HG03159 (cell line): Measurements from ENCODE around the gene DENND2D.
"Not testable (repeated sequence)": the region's sequence is repeated elsewhere in the genome, so short reads cannot be mapped to it uniquely, and the experiment has no call there.

Source experiments
- ATAC-seq: cut with Tn5 transposase; IDR thresholded peaks from one replicate; pipeline ENCODE4 v1.9.1; 2021; ENCODE audit warnings: mild to moderate bottlenecking, moderate library complexity; ENCODE audit not compliant: unreplicated experiment

DENND2D gene

GRCh38 chr1:111221633-111222291 is 21.3 kb upstream of the DENND2D start:
- ATAC-seq = peak; percentile 50

GRCh38 chr1:111221276-111221632 is 20.8 kb upstream of the DENND2D start:
- ATAC-seq = no peak

GRCh38 chr1:111220302-111220890 is 19.9 kb upstream of the DENND2D start:
- no peak for ATAC-seq

DNA sequence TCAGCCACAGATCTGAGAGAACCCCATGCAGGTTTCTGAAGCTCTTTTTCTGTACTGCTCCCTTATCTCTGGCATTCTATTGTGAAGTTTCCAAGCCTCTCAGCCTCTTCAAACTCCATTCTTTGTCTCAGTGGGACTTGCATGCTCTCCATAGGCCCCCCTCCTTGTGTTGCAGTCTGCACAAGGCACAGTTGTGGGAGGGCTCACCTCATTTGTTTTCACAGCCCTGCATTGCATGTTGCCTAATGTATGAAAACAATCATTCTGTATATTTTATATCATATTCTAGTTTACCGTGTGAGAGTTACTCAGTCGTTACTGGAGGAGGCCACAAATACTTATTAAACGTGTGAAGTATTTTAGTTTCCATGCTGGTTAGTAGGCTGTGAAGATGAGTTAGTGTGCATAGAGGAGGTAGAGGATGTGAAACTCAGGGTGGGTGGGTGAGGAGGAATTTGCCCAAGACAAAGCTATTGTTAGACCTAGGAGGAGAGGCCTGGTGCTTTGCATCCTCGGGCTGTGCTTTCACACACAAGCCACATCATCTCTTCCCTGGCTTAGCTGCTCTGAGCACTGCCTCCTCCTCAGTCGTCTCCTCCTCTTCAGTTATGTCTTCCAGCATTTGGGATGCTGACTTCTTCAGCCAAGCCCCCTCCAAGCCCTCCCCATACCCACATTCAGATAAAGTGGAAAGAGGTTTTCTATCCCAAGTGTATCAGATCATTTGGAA is 19.3 kb upstream of the DENND2D start:
- peak; percentile 23 for ATAC-seq

GRCh38 chr1:111218701-111219556 is 18.5 kb upstream of the DENND2D start:
- ATAC-seq = no peak

- no peak for ATAC-seq
Measured at GRCh38 chr1:111217183-111217910, 16.9 kb upstream of the DENND2D start.

- ATAC-seq = no peak
Measured at GRCh38 chr1:111216751-111217150, 16.3 kb upstream of the DENND2D start.

GRCh38 chr1:111215285-111215684 is 14.8 kb upstream of the DENND2D start:
- not testable (repeated sequence) for ATAC-seq

DNA sequence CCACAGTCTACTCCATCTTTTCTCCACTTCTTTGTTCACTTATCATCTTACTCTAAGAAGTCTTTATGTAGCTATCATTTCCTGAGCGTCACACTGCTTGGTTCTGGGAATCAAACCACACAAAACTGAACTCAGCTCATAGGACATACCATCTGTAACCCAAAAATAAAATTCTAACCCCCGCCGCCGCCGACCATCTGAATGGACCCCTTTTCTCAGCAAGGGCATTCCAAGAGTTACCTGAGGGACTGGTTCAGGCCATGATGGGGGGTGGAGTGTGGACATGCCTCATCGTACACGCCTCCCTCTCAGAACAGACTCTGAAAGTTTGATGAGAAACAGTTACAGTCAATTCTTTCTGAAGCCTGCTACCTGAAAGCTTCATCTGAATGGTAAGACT is 14.4 kb upstream of the DENND2D start:
- ATAC-seq = no peak

- ATAC-seq = no peak
Measured at GRCh38 chr1:111214074-111214801, 13.8 kb upstream of the DENND2D start.

DNA sequence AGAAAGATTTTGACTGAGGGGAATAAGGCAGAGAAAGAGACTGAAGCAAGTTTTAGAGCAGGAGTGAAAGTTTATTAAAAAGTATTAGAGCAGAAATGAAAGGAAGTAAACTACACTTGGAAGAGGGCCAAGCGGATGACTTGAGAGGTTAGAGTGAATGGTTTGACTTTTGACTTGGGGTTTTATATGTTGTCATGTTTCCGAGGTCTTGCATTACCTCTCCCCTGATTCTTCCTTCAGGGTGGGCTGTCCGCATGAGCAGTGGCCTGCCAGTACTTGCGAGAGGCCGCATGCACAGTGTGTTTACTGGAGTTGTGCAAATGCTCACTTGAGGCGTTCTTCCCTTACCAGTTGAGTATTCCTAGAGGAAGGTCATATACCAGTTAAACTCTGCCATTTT is 13.0 kb upstream of the DENND2D start:
- ATAC-seq = no peak

- ATAC-seq = no peak
Measured at GRCh38 chr1:111212634-111213335, 12.3 kb upstream of the DENND2D start.

GRCh38 chr1:111211921-111212320 is 11.5 kb upstream of the DENND2D start:
- no peak for ATAC-seq

DNA sequence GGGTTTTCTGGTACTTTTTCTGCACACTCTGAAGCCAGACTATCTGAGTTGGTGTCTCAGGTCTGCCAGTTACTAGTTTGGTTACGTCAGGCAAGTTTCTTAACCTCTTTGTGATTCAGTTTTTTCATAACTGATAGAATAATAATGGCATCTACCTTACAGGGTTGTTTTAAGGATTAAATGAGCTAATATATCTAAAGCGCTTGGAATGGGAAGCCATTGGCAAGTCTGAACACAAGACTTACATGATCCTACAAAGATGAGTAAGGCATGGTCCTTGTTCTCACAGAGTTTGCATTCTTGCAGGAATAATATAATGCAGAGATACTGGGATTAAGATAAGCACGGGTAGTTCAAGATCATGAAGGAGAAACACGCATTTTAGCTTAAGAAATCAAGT is 9.2 kb upstream of the DENND2D start:
- no peak for ATAC-seq

- ATAC-seq = no peak
Measured at GRCh38 chr1:111208921-111209320, 8.5 kb upstream of the DENND2D start.

- no peak for ATAC-seq
Measured at GRCh38 chr1:111205714-111206050, 5.2 kb upstream of the DENND2D start.

GRCh38 chr1:111204983-111205713 is 4.7 kb upstream of the DENND2D start:
- no peak for ATAC-seq

- ATAC-seq = peak; percentile 50
Measured at GRCh38 chr1:111204201-111204982, 3.9 kb upstream of the DENND2D start.
